ENCODE results near the gene KLF9.

Gene KLF9

GRCh38 chr9:70413464-70413798 is 1.0 kb downstream of the KLF9 start:
- H3K27ac ChIP-seq = peak overlapping the region; percentile 96
- TF ChIP-seq ZFX (IDR thresholded peaks at IDR 0.05) (no peak), CTCF (conservative IDR thresholded peaks at IDR 0.05) (no peak)

- TF ChIP-seq ZFX (IDR thresholded peaks at IDR 0.05) = no peak
- TF ChIP-seq CTCF (conservative IDR thresholded peaks at IDR 0.05) = no peak
Measured at GRCh38 chr9:70412832-70413463, 1.5 kb downstream of the KLF9 start.

GRCh38 chr9:70411930-70412831 is 2.3 kb downstream of the KLF9 start:
- TF ChIP-seq ZFX (IDR thresholded peaks at IDR 0.05) (no peak), CTCF (conservative IDR thresholded peaks at IDR 0.05) (no peak)
- H3K27ac ChIP-seq = peak overlapping the region; percentile 96

More at GRCh38 chr9:70412832-70413463, 1.5 kb downstream of the KLF9 start:
- H3K27ac ChIP-seq = peak overlapping the region; percentile 96

- H3K27ac ChIP-seq = peak overlapping the region; percentile 96
- TF ChIP-seq CTCF (conservative IDR thresholded peaks at IDR 0.05) (no peak), ZFX (IDR thresholded peaks at IDR 0.05) (peak; percentile 34)
Measured at GRCh38 chr9:70411121-70411929, 3.1 kb downstream of the KLF9 start.

GRCh38 chr9:70410368-70410767 is 4.1 kb downstream of the KLF9 start:
- no peak for TF ChIP-seq ZFX (IDR thresholded peaks at IDR 0.05)
- H3K27ac ChIP-seq = peak overlapping the region; percentile 96

- TF ChIP-seq CTCF (conservative IDR thresholded peaks at IDR 0.05) = no peak
- TF ChIP-seq ZFX (IDR thresholded peaks at IDR 0.05) = no peak
- H3K27ac ChIP-seq = peak overlapping the region; percentile 96; the same call in 1 of the 2 replicates
Measured at GRCh38 chr9:70409800-70410199, 4.7 kb downstream of the KLF9 start.

GRCh38 chr9:70409280-70409679 is 5.2 kb downstream of the KLF9 start:
- TF ChIP-seq ZFX (IDR thresholded peaks at IDR 0.05) (no peak), CTCF (conservative IDR thresholded peaks at IDR 0.05) (no peak)
- no peak overlapping the region for H3K27ac ChIP-seq
